HG02623 (cell line): Measurements from ENCODE around the gene CENPU.

Experiments used
- ATAC-seq: cut with Tn5 transposase; IDR thresholded peaks from one replicate; pipeline ENCODE4 v1.9.1; 2021; ENCODE audit warnings: moderate library complexity; ENCODE audit not compliant: unreplicated experiment

Gene CENPU

GRCh38 chr4:184645904-184646610 lies 87.8 kb downstream of the CENPU start:
- ATAC-seq: no peak

- ATAC-seq: no peak
Observed at GRCh38 chr4:184644553-184645307, 89.2 kb downstream of the CENPU start.
